IMR-90 (cell line): ENCODE data around the gene CCDC102A. TPM values are rescaled to one million over a fixed set of nuclear protein-coding genes. Genes with fewer than 3 reads are reported as not detected.

Source experiments
- ATAC-seq: fragments of 200-7000 bp; cut with Tn5 transposase; 2 replicates; pipeline ENCODE4 v1.9.1; 2020; ENCODE audit warnings: low read depth, mild to moderate bottlenecking, moderate library complexity
- BruUV-seq: library from RNA; stranded (reverse); fragments of 400-500 nt; replicated peaks from 2 replicates; lab custom pipeline; 2021; lab: Mats Ljungman, UMichigan
- CTCF ChIA-PET: fragments of 300-600 bp; formaldehyde crosslinking; extraction: SDS; loops from one replicate; lab custom pipeline; 2021; ENCODE audit warnings: antibody characterized with exemption; lab: Yijun Ruan, JAX
- POLR2A ChIA-PET: fragments of 300-600 bp; sonication (Branson Sonifier 250); formaldehyde crosslinking; loops from one replicate; lab custom pipeline; 2022; ENCODE audit warnings: antibody characterized with exemption; ENCODE audit not compliant: unreplicated experiment; lab: Charles Lee
- DNase-seq: peaks from one replicate; pipeline ENCODE4 v3.0.0; 2013
- H2AFZ ChIP-seq: replicated peaks from 2 replicates; pipeline ENCODE3; 2013; ENCODE audit warnings: low read length, mild to moderate bottlenecking; ENCODE audit not compliant: poor library complexity
- H2AK5ac ChIP-seq: 2 replicates; pipeline ENCODE4 v1.6.1; 2013; ENCODE audit warnings: low read depth, low read length, inconsistent platforms
- H2AK9ac ChIP-seq: replicated peaks from 2 replicates; pipeline ENCODE3; 2013; ENCODE audit warnings: mild to moderate bottlenecking, low read depth, low read length, moderate library complexity; ENCODE audit not compliant: poor library complexity
- H2BK120ac ChIP-seq: 2 replicates; pipeline ENCODE4 v1.6.1; 2013; ENCODE audit warnings: low read depth, low read length, inconsistent platforms
- H2BK15ac ChIP-seq: 3 replicates; pipeline ENCODE4 v1.6.1; 2013; ENCODE audit warnings: low read depth, low read length, inconsistent platforms
- H2BK20ac ChIP-seq: 2 replicates; pipeline ENCODE4 v1.6.1; 2013; ENCODE audit warnings: low read depth, mild to moderate bottlenecking, inconsistent platforms, low read length, moderate library complexity
- H2BK5ac ChIP-seq: 2 replicates; pipeline ENCODE4 v1.6.1; 2013; ENCODE audit warnings: mild to moderate bottlenecking, low read depth, low read length, inconsistent platforms; ENCODE audit not compliant: poor library complexity, severe bottlenecking
- H3K14ac ChIP-seq: replicated peaks from 2 replicates; pipeline ENCODE4 v1.6.1; 2013; ENCODE audit warnings: low read depth, low read length, inconsistent platforms
- H3K18ac ChIP-seq: 2 replicates; pipeline ENCODE4 v1.6.1; 2013; ENCODE audit warnings: low read depth, low read length, control low read depth
- H3K23ac ChIP-seq: 2 replicates; pipeline ENCODE4 v1.6.1; 2013; ENCODE audit warnings: low read depth, low read length, inconsistent platforms
- H3K27ac ChIP-seq: 2 replicates; pipeline ENCODE4 v1.5.1; 2013; ENCODE audit warnings: mild to moderate bottlenecking, control low read depth, low read length; ENCODE audit not compliant: insufficient read depth
- H3K27me3 ChIP-seq: 2 replicates; pipeline ENCODE4 v1.6.1; 2013; ENCODE audit warnings: low read length; ENCODE audit not compliant: control insufficient read depth, insufficient read depth
- H3K36me3 ChIP-seq: 2 replicates; pipeline ENCODE4 v1.6.1; 2013; ENCODE audit warnings: low read length, mixed read lengths; ENCODE audit not compliant: control insufficient read depth, insufficient read depth
- H3K4ac ChIP-seq: 2 replicates; pipeline ENCODE4 v1.6.1; 2013; ENCODE audit warnings: low read depth, low read length, inconsistent platforms
- H3K4me1 ChIP-seq: 2 replicates; pipeline ENCODE4 v1.6.1; 2013; ENCODE audit warnings: low read length, mixed read lengths; ENCODE audit not compliant: control insufficient read depth, insufficient read depth
- H3K4me2 ChIP-seq: 2 replicates; pipeline ENCODE4 v1.6.1; 2013; ENCODE audit warnings: low read depth, mild to moderate bottlenecking, control low read depth, low read length, moderate library complexity
- H3K4me3 ChIP-seq: 2 replicates; pipeline ENCODE4 v1.5.1; 2013; ENCODE audit warnings: low read depth, mild to moderate bottlenecking, control low read depth, low read length, moderate library complexity; ENCODE audit not compliant: insufficient read depth
- H3K56ac ChIP-seq: 2 replicates; pipeline ENCODE4 v1.6.1; 2013; ENCODE audit warnings: low read length, inconsistent platforms; ENCODE audit not compliant: insufficient read depth; ENCODE audit errors: extremely low read depth
- H3K79me1 ChIP-seq, 2 experiments: 2 replicates each; pipeline ENCODE4 v1.6.1; 2013; ENCODE audit warnings: low read length in 2 of 2, inconsistent platforms in 1 of 2, low read depth in 1 of 2
- H3K9ac ChIP-seq: 2 replicates; pipeline ENCODE4 v1.6.1; 2013; ENCODE audit warnings: low read depth, low read length, control low read depth
- H3K9me1 ChIP-seq: 2 replicates; pipeline ENCODE4 v1.6.1; 2013; ENCODE audit warnings: low read length, inconsistent platforms; ENCODE audit not compliant: insufficient read depth
- H3K9me3 ChIP-seq: 2 replicates; pipeline ENCODE4 v1.6.1; 2013; ENCODE audit warnings: low read length; ENCODE audit not compliant: control insufficient read depth, insufficient read depth
- H4K20me1 ChIP-seq: 2 replicates; pipeline ENCODE4 v1.6.1; 2013; ENCODE audit warnings: low read length, inconsistent platforms; ENCODE audit not compliant: insufficient read depth
- H4K5ac ChIP-seq: 2 replicates; pipeline ENCODE4 v1.6.1; 2013; ENCODE audit warnings: mild to moderate bottlenecking, low read depth, low read length, control low read depth
- H4K8ac ChIP-seq, 2 experiments: 2 replicates each; pipeline ENCODE4 v1.6.1; 2013; ENCODE audit warnings: low read depth in 2 of 2, low read length in 2 of 2, control low read depth in 1 of 2, inconsistent platforms in 1 of 2
- H4K91ac ChIP-seq: 2 replicates; pipeline ENCODE4 v1.6.1; 2013; ENCODE audit warnings: low read depth, low read length, inconsistent platforms; ENCODE audit not compliant: insufficient read depth
- BHLHE40 ChIP-seq: fragments of 150-350 bp; IDR thresholded peaks from 2 replicates; pipeline ENCODE4 v1.6.1; 2016; ENCODE audit warnings: mild to moderate bottlenecking, low read depth, low read length
- CEBPB ChIP-seq: IDR thresholded peaks from 2 replicates; pipeline ENCODE4 v1.6.1; 2012; ENCODE audit warnings: low read depth, low read length, improper control_type of control experiment
- CHD1 ChIP-seq: IDR thresholded peaks from 2 replicates; pipeline ENCODE4 v1.6.1; 2012; ENCODE audit warnings: low read depth, low read length, improper control_type of control experiment
- CTCF ChIP-seq: conservative IDR thresholded peaks from 2 replicates; pipeline ENCODE4 v1.5.1; 2012; ENCODE audit warnings: mild to moderate bottlenecking, low read depth, low read length, improper control_type of control experiment
- ELK1 ChIP-seq: fragments of 150-350 bp; IDR thresholded peaks from 2 replicates; pipeline ENCODE4 v1.6.1; 2016; ENCODE audit warnings: low read depth, mild to moderate bottlenecking, low read length, moderate library complexity, borderline replicate concordance
- FOS ChIP-seq: fragments of 150-350 bp; IDR thresholded peaks from 2 replicates; pipeline ENCODE4 v1.6.1; 2016; ENCODE audit warnings: low read depth, low read length
- MAFK ChIP-seq: IDR thresholded peaks from 2 replicates; pipeline ENCODE4 v1.6.1; 2012; ENCODE audit warnings: low read depth, low read length, improper control_type of control experiment
- MAZ ChIP-seq: IDR thresholded peaks from 2 replicates; pipeline ENCODE4 v1.6.1; 2012; ENCODE audit warnings: low read depth, mild to moderate bottlenecking, low read length, improper control_type of control experiment, moderate library complexity, borderline replicate concordance
- MXI1 ChIP-seq: IDR thresholded peaks from 2 replicates; pipeline ENCODE4 v1.6.1; 2012; ENCODE audit warnings: low read depth, mild to moderate bottlenecking, low read length, moderate library complexity, borderline replicate concordance
- NFE2L2 ChIP-seq: fragments of 150-350 bp; IDR thresholded peaks from 2 replicates; pipeline ENCODE4 v1.6.1; 2016; ENCODE audit warnings: low read depth, mild to moderate bottlenecking, low read length
- POLR2A ChIP-seq: IDR thresholded peaks from 2 replicates; pipeline ENCODE4 v1.6.1; 2012; ENCODE audit warnings: mild to moderate bottlenecking, low read depth, low read length
- RAD21 ChIP-seq: IDR thresholded peaks from 2 replicates; pipeline ENCODE4 v1.6.1; 2012; ENCODE audit warnings: low read length, improper control_type of control experiment
- RCOR1 ChIP-seq: IDR thresholded peaks from 2 replicates; pipeline ENCODE4 v1.6.1; 2012; ENCODE audit warnings: mild to moderate bottlenecking, low read length, improper control_type of control experiment; ENCODE audit not compliant: insufficient replicate concordance
- RFX5 ChIP-seq: IDR thresholded peaks from 2 replicates; pipeline ENCODE4 v1.8.0; 2012; ENCODE audit warnings: low read depth, mild to moderate bottlenecking, low read length, moderate library complexity
- SMC3 ChIP-seq: fragments of 150-350 bp; IDR thresholded peaks from 2 replicates; pipeline ENCODE4 v1.6.1; 2016; ENCODE audit warnings: low read depth, mild to moderate bottlenecking, antibody characterized with exemption, low read length, moderate library complexity
- USF2 ChIP-seq: fragments of 150-350 bp; IDR thresholded peaks from 2 replicates; pipeline ENCODE4 v1.6.1; 2017; ENCODE audit warnings: mild to moderate bottlenecking, antibody characterized with exemption, low read length, low read depth
- WGBS, 2 experiments: methylation state at CpG; one replicate each; pipeline versions ENCODE4 v1.1.5 to v1.1.7; 2013; ENCODE audit warnings: missing lambda C conversion rate in 2 of 2; ENCODE audit not compliant: insufficient read length in 1 of 2; ENCODE audit errors: extremely low coverage in 2 of 2; 5-methylcytosine and 5-hydroxymethylcytosine counted together
- dilution Hi-C: fragments of 300-500 bp; cut with HindIII; formaldehyde crosslinking; loops from one replicate; pipeline ENCODE4 v1.14.3; 2018; ENCODE audit warnings: low sequenced_read_pairs; ENCODE audit not compliant: unreplicated experiment
- in situ Hi-C: fragments of 300-500 bp; cut with MboI; formaldehyde crosslinking; loops from 3 replicates; pipeline ENCODE4 v1.14.3; 2019; ENCODE audit warnings: low sequenced_read_pairs, inconsistent platforms, mixed read lengths
- intact Hi-C: fragments of 100-400 bp; cut with micrococcal nuclease; formaldehyde crosslinking; loops from 2 replicates; pipeline ENCODE4 v1.10.0; 2022
- polyA plus RNA-seq, 3 experiments: library from polyadenylated mRNA; depleted of rRNA; stranded (reverse); fragments of >200 nt; gene quantifications; 2 replicates each; pipeline ENCODE4 v1.2.3, GENCODE V29; 2012; ENCODE audit warnings: low replicate concordance in 1 of 3
- total RNA-seq: library from RNA; depleted of rRNA; stranded (reverse); fragments of >200 nt; gene quantifications from 2 replicates; pipeline ENCODE4 v1.2.3, GENCODE V29; 2012

The CCDC102A gene
- total and polyA plus RNA-seq, 2 of the 4 experiments (the other 2 are of a cell fraction): 5.4 to 8.5 TPM

GRCh38 chr16:57559072-57559790 is 22.9 kb upstream of the CCDC102A start:
- Histone ChIP-seq H3K36me3 (no peaks in the 10 kb centered on the region), H3K4me2 (no peak overlapping the region), H3K4me1 (no peaks in the 10 kb centered on the region), H2AK9ac (no peak overlapping the region), H3K9me3 (peaks cover 23% of the 10 kb centered on the region), H4K8ac (no peak overlapping the region), H2BK5ac (no peak overlapping the region), H3K27ac (no peak overlapping the region), H2BK20ac (no peak overlapping the region), H2BK15ac (no peak overlapping the region), H4K20me1 (no peaks in the 10 kb centered on the region), H3K79me1 (no peaks in the 10 kb centered on the region), H2BK120ac (no peak overlapping the region), H3K14ac (no peak overlapping the region), H4K91ac (no peak overlapping the region), H4K5ac (no peak overlapping the region), H3K27me3 (peaks cover 32% of the 10 kb centered on the region), H3K18ac (no peak overlapping the region), H3K9ac (no peak overlapping the region), H3K23ac (no peak overlapping the region), H3K4me3 (no peak overlapping the region), H2AK5ac (no peak overlapping the region), H3K4ac (no peak overlapping the region), H3K56ac (no peak overlapping the region), H2AFZ (no peak overlapping the region), H3K9me1 (no peaks in the 10 kb centered on the region; the same call in 1 of the 2 replicates)
- ATAC-seq (no peak), DNase-seq (no peak)
- intact Hi-C loops (no loop called here), dilution Hi-C loops (no loop called here), in situ Hi-C loops (no loop called here)
- TF ChIP-seq CEBPB (no peak), SMC3 (no peak), MAFK (no peak), CTCF (no peak), CHD1 (no peak), FOS (no peak), ELK1 (no peak), NFE2L2 (no peak), MAZ (no peak), USF2 (no peak), POLR2A (no peak), RAD21 (no peak), RCOR1 (no peak), MXI1 (no peak), RFX5 (no peak), BHLHE40 (no peak)
- ChIA-PET POLR2A (no interaction called here), CTCF (no interaction called here)
- 67% methylated on average over 1 of the region's 4 CpGs; no CpG with 5 or more reads in 1 of the 2 experiments for WGBS, 2 experiments
- BruUV-seq: no TSS peak
